ENCODE measurements around the gene IL6. TPM values are rescaled to one million over a fixed set of nuclear protein-coding genes. Genes with fewer than 3 reads are reported as not detected.
"Not testable (repeated sequence)": the region's sequence is repeated elsewhere in the genome, so short reads cannot be mapped to it uniquely, and the experiment has no call there.

IL6 gene
- 1.2 and 1.7 TPM in 2 replicates for total RNA-seq

DNA sequence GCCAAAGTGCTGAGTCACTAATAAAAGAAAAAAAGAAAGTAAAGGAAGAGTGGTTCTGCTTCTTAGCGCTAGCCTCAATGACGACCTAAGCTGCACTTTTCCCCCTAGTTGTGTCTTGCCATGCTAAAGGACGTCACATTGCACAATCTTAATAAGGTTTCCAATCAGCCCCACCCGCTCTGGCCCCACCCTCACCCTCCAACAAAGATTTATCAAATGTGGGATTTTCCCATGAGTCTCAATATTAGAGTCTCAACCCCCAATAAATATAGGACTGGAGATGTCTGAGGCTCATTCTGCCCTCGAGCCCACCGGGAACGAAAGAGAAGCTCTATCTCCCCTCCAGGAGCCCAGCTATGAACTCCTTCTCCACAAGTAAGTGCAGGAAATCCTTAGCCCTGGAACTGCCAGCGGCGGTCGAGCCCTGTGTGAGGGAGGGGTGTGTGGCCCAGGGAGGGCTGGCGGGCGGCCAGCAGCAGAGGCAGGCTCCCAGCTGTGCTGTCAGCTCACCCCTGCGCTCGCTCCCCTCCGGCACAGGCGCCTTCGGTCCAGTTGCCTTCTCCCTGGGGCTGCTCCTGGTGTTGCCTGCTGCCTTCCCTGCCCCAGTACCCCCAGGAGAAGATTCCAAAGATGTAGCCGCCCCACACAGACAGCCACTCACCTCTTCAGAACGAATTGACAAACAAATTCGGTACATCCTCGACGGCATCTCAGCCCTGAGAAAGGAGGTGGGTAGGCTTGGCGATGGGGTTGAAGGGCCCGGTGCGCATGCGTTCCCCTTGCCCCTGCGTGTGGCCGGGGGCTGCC, at the start of gene IL6:
IL6 (plus strand) TSS at position 294 of the 807 bp plus-strand sequence; CDS start at position 357, 63 bp downstream.
- intact Hi-C loops (cut with micrococcal nuclease) = loop anchor here (1.0 to 2.0 kb wide), 8 partner anchors 29 to 328 kb away; partner anchors contain the start of genes HYCC1 and TOMM7

DNA sequence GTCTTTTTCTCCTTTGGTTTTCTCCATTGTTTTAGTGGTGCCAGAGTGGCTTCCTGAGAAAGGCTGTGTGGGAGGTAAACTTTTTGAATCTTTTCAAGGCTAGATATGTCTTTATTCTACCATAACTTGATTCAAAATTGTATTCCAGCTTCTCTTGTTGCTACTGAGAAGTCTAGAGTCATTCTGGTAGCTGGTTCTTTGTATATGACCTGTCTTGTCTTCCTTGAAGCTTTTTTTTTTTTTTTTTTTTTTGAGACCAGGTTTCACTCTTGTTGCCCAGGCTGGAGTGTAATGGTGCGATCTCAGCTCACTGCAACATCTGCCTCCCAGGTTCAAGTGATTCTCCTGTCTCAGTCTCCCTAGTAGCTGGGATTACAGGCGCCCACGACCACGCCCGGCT, 49.7 kb upstream of the IL6 start:
- intact Hi-C loops (cut with micrococcal nuclease) = loop anchor here (1.0 to 5.0 kb wide), 4 partner anchors 49 to 795 kb away; partner anchors contain the start of genes HYCC1 and IGF2BP3

DNA sequence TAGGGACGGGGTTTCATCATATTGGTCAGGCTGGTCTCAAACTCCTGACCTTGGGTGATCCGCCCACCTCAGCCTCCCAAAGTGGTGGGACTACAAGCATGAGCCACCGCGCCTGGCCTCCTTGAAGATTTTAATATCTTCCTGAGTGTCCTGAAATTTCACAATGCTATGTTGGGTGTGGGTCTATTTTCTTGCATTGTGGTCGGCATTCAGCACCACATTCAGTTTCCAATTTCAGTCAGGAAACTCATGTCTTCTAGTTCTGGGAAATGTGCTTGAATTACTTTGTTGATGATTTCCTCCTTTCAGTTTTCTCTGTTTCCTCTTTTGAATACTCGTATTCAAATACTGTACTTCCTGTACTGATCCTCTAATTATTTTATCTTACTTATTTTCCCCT, 49.3 kb upstream of the IL6 start:
- intact Hi-C loops (cut with micrococcal nuclease) = loop anchor here (1.0 to 5.0 kb wide), 4 partner anchors 49 to 795 kb away; partner anchors contain the start of genes HYCC1 and IGF2BP3

DNA sequence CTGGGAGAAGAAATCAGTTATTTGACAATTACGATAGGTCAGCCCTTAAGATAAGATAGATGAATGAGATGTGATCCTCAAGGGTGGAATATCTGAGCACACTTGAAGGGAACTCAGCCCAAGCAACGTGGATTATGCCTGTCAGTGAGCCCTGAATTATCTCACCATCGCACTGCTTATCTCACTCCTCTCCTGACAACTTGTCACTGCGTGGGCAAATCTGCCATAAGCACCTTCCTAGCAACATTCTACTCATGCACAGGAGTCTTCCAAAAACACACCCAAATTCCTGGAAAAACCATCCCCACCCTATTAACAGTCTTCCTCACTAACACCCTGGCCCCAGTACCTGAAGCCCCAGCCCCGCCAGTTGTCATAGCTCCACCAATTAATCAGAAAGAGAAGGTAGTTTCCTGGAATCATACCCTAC, 46.5 kb upstream of the IL6 start:
- intact Hi-C loops (cut with micrococcal nuclease) = no loop called here

DNA sequence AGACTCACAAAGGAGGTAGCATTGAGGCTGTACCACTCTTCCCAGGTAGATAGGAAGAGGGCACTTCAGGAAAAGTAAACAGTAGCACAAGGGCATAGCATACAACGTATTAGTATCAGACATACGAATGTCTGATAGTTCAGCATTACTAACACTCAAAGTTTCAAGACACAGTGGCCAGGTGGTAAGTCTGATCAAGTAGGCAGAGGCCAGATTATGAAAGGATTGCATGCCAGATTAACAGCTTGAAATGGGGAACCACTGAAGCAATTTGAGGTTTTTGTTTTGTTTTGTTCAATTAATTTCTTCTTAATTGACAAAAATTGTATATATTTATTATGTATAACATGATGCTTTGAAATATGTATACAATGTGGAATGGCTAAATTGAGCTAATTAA, 45.7 kb upstream of the IL6 start:
- intact Hi-C loops (cut with micrococcal nuclease) = no loop called here

DNA sequence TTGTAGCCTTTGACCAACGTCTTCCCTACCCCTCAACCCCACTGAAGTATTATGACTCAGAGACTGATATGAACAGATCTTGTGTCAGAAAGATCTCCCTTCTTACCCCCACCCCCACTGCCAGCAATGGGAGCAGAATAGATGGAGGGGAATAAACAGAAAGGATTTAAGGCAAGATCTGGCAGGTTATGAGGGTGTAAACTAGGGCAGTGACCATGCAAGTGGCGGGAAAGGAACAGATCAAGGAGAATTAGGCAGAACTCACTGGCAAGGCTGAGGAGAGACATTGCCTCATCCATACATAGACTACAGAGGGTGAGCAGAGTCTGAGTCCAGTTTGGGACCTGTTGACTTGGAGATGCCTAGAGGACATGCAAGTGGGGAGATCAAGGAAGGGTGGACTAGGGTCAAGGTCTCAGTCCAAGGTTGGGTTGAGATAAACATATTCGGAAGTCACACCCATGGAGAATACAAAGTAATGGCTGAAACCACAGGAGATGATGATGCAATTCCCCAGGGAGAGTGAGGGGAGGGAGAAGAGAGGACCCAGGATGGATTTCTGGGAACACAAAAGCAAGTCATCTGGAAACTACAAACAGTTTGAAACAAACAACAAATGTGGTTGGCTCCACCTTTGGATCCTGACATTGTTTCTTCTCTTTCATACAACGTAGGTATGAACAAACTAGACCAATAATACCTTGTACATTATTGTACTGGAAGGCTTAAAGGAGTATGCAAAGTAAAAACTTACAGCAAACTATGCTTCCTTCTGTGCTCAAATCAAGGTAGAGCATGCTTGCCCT, 44.9 kb upstream of the IL6 start:
- intact Hi-C loops (cut with micrococcal nuclease) = no loop called here

DNA sequence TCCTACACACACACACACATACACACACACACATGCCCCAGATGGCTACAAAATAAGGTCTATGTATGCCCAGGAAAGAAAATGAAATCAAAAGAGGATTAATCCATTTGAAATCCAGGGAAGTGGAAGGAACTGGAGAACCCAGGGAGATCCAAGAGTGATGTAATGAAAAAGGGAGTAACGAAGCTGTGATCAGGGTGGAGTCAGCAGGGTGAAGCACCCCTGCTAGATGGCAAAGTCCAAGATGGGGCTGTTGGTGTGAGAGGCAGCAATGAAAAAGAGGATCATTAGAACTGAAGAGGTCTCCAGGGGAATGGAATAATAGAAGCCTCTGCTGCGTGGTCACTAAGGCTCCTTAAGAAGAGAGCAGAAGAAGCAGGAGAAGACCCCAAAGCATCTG, 43.6 kb upstream of the IL6 start:
- intact Hi-C loops (cut with micrococcal nuclease) = no loop called here

DNA sequence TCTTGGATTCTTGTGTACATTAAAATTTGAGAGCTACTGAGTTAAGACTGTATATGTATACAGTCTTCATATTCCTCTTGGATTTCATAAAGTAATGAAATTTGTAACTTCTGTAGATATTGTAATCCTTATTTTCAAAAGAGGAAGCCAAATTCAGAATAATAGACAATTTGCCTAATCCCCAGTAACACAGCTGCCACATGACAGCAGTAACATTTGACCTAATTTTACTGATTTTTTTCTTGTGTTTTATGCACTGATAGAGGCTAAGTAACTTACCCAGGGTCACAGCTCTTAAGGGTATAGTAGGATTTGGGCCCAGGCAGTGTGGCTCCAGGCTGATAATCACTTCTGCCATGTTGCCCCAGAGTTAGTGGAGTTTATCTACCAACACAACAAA, 40.4 kb upstream of the IL6 start:
- intact Hi-C loops (cut with micrococcal nuclease) = no loop called here

DNA sequence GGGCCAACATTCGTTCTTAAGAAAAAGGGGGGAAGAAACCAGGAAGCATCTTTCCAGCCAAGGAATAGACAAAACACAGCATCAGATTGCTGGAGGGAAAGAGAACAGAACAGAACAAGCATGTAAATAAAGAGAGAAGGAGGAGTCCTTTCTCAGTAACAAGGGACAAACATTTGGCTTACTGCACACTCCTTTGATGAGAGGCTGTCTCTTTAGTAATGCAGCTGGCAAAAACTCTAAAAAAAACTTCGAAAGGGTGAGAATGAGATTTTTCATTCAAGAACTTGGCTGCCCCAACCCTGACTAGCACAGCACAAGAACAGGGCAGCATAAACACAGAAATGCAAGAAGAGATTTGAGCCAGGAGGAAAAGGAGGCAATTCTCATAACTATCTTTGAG, 38.9 kb upstream of the IL6 start:
- intact Hi-C loops (cut with micrococcal nuclease) = no loop called here

DNA sequence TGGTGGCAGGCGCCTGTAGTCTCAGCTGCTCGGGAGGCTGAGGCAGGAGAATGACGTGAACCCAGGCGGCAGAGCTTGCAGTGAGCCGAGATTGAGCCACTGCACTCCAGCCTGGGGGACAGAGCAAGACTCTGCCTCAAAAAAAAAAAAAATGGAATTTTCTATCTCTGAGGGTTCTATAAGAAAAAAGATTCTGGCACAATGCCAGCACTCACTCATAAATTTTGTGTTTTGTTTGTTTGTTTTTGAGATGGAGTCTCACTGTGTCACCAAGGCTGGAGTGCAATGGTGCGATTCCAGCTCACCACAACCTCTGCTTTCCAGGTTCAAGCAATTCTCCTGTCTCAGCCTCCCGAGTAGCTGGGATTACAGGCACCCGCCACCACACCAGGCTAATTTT, 38.1 kb upstream of the IL6 start:
- intact Hi-C loops (cut with micrococcal nuclease) = not testable (repeated sequence)

DNA sequence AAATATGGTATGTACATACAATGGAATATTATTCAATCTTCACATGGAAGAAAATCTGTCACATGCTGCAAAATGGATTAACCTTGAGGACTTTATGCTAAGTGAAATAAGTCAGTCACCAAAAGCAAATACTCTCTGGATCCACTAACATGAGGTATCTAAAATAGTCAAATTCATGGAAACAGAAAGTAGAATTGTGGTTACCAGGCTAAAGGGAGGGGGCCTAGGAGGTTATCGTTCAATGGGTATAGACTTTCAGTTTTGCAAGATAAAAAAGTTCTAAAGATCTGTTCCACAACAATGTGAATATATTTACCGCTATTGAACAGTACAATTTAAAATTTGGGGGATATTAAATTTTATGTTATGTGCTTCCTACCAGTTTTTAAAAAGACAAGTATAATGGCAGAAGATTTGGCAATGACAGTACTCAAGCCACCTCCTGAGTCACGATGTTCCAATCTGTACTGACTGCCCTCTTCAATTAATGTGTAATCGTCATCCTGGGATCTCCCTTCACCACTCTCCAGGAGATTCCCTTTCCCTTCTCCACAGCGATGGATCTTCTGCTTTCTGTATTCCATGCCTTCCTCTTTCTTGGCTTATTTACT, 32.3 kb upstream of the IL6 start:
- intact Hi-C loops (cut with micrococcal nuclease) = loop anchor here (1.0 to 10.0 kb wide), 9 partner anchors 18 to 1340 kb away; partner anchors contain the start of genes HYCC1, KLHL7 and SP4

DNA sequence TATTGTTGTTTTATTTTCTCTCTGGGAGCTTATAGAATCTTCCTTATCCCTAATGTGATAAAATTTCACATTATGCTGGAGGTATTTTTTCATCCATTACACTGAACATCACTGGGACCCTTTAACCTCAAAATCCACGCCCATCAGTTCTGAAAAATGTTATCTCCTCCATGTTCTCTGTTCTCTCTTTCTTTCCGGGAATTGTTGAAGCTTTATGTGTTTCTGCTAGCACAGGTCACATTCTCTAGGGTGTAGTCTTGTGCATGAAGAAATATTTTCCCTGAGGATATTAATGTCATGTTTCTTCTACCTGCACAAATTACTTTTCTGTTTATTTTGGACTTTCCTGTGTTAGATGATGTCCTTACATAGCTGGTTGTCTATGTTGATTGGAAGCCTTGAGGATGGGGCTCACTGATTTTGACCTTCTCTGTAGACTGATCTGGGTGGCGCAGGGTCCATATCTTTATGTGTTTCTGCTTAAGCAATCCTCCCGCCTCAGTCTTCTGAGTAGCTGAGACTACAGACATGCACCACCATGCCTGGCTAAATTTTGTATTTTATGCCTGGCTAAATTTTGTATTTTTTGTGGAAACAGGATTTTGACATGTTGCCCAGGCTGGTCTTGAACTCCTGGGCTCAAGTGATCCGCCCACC, 31.4 kb upstream of the IL6 start:
- intact Hi-C loops (cut with micrococcal nuclease) = loop anchor here (5.0 to 10.0 kb wide), 6 partner anchors 33 to 1341 kb away; partner anchors contain the start of genes HYCC1, KLHL7 and SP4

DNA sequence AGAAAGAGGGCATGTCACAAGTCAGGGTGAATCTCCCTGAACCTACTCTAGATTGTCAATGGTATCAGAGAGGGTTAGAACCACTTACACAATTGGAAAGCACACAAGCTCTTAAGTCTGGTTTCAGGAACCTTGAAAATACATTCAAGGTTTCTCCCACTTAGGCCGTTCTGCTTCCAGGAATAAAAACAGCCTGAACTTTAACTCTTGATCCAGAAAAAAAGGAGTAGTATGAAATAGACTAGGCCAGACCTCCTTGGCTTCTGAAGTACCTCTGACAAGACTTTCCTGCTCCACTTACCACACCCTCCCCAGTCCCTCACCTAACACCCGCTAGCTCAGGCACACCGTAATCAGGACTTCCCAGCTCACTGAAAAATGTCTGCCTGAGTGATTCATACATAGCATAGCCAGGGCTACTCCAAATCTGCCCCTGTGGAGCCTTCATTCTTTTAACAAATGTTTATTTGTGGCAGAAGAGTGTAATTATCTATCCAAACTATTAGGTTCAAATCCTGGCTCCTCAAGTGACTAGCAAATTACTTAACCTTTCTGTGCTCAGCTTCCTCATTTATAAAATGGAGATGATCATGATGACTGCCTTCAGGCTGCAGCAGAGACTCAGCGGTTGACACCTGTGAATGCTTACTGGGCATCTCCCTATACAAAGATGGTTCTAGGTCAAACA, 30.3 kb upstream of the IL6 start:
- intact Hi-C loops (cut with micrococcal nuclease) = loop anchor here (5.0 to 10.0 kb wide), 6 partner anchors 34 to 1342 kb away; partner anchors contain the start of genes HYCC1, KLHL7 and SP4

DNA sequence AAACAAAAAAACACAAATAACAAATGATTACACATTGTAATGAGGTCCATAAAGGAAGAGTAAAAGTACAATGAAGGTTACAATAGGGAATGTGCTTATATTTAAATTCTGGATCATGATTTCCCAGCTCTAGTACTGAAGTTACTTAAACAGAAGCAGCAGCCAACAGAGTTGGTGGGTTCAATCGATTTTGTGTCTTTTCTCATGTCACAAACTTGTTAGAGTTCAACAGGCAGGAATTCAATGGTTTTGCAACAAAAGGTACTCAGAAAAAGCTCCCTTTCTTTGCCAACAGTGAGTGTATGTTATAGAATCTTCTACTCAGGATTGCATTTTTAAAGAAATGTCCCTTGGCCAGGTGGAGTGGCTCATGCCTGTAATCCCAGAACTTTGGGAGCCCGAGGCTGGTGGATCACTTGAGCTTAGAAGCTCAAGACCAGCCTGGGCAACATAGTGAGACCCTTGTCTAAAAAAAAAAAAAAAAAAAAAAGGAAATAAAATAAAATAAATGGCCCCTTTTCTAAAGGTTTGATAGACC, 29.6 kb upstream of the IL6 start:
- intact Hi-C loops (cut with micrococcal nuclease) = loop anchor here (5.0 to 10.0 kb wide), 6 partner anchors 35 to 1343 kb away; partner anchors contain the start of genes HYCC1, KLHL7 and SP4

DNA sequence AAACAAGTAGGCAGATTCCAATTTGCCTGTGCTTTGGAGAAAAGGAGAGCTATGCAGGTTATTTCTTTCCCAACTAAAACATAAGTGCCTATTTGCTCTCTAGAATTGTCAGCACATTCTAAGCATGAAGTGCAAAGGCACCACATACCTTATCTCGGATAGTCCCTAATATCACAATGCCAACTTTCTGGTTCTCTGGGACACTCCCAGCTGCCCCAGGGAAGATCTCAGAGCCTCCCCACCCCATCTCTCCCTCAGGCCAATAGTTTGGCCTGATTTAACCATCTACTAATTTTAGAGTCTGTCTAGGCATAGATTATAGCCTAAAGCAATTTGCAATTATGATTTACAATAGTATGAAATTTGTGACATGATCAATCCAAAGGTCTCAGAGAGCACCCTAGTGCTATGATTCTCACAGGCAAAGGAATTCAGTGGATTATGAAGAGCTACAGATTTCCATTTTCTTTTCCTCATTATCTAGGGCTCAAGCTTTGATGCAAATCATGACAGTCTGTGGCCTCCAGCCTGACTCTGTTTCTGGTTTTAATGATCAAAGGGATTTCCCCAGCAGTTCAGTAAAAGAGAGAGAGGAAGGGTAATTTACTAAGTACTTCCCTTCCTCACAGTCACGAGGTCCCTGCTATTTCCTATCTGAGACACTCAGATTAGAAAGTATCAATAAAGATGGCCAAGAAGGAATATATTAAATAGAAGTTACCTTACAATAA, 29.0 kb upstream of the IL6 start:
- intact Hi-C loops (cut with micrococcal nuclease) = loop anchor here (1.0 to 10.0 kb wide), 10 partner anchors 22 to 1343 kb away; partner anchors contain the start of genes HYCC1, KLHL7, SP4 and TOMM7

DNA sequence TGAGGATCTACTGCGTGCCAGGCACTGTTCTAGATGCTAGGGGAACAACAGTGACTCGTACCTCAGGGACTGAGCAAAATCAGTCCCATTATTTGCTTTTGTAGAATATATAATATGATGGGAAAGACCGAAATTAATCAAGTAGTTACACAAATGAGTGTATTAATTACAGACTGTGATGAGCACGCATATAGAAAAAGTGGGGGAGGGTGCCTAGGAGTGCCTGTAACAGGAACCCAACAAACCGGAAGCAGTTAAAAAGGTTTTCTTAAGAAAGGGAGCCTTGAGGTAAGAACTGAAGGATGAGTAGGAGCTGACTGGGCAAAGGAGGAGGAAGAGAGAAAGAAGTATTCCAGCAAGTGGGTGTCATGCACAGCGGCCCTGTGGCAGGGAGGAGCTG, 28.2 kb upstream of the IL6 start:
- intact Hi-C loops (cut with micrococcal nuclease) = loop anchor here (1.0 to 10.0 kb wide), 10 partner anchors 22 to 1344 kb away; partner anchors contain the start of genes HYCC1, KLHL7, SP4 and TOMM7

DNA sequence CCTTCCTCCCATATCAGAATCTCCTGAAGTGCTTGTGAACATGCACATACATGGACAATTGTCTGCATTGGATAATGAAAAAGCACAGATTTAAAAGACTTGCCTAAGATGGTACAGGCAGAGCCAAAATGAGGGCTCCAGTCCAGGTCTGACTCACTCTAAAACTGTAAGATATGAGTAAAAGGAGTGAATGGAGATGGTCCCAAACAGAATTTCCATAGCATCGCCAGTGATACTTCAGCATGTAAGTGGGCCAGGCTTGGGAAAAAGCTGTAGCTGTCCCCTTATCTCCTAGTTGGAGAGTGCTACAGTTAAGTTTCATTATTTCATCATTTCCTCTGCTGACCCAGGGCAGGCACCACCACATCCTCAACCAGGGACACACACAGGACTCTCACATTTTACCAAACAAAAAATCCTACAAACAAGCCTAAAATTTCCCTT, 26.4 kb upstream of the IL6 start:
- intact Hi-C loops (cut with micrococcal nuclease) = no loop called here

DNA sequence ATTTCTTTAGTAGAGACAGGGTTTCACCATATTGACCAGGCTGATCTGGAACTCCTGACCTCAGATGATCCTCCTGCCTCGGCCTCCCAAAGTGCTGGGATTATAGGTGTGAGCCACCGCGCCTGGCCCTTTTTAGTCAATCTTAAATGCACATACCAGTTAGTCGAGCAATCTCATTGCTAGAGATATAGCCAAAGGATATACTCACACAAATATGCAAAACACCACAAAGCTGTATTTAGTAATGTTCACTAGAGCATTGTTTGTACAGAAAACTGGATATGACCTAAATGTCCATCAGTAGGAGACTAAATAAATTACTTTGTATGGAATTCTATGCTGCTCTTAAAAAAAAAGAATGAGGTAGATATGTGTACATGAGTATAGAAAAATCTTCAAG, 24.5 kb upstream of the IL6 start:
- intact Hi-C loops (cut with micrococcal nuclease) = no loop called here

Measured in T-helper 1 cell treated with Interleukin-12 subunit alpha and Interleukin-12 subunit beta and Interleukin-4 antibody, amounts not matched to agents 30 ng/mL and 1 ng/mL, for 36 hours (primary cell).